ENCODE data around the gene MYL9.

DNA sequence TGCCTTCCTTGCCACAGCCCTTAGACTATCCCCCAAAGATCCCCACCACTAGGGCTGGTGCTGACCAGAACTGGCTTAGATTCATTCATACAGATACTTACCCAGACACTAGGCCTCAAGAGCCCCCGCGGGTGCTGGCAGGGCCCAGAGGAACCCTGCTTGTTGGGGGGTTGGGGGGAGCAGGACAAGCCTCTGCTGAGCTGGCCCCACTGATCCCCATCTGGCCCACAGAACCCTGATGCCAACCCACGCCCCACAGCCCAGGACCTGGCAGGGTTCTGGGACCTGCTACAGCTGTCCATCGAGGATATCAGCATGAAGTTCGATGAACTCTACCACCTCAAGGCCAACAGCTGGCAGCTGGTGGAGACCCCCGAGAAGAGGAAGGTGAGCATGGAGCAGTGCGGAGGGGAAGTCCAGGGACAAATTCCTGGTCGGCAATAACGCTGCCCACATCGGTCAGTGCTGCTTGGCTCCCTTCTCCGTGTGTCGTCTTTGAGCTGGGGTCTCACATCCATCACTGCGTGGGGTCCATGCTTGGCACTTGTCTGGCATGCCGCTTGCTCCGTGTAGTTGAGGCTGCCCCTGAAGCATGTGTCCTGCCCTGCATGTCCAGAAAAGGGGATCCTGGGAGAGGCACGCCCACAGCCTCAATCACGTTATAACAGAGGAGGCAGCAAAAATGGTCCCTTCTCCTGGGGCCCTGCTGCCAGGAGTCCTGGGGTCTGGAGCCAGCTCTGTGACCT, 15.5 kb upstream of the MYL9 start:
- TF ChIP-seq, protein P1, sequence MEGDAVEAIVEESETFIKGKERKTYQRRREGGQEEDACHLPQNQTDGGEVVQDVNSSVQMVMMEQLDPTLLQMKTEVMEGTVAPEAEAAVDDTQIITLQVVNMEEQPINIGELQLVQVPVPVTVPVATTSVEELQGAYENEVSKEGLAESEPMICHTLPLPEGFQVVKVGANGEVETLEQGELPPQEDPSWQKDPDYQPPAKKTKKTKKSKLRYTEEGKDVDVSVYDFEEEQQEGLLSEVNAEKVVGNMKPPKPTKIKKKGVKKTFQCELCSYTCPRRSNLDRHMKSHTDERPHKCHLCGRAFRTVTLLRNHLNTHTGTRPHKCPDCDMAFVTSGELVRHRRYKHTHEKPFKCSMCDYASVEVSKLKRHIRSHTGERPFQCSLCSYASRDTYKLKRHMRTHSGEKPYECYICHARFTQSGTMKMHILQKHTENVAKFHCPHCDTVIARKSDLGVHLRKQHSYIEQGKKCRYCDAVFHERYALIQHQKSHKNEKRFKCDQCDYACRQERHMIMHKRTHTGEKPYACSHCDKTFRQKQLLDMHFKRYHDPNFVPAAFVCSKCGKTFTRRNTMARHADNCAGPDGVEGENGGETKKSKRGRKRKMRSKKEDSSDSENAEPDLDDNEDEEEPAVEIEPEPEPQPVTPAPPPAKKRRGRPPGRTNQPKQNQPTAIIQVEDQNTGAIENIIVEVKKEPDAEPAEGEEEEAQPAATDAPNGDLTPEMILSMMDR (conservative IDR thresholded peaks at IDR 0.05; ENCODE audit: low read depth in 2 of 2) = no peak
- TF ChIP-seq EZH2 (IDR thresholded peaks at IDR 0.05; ENCODE audit: low read depth, unreplicated experiment) = no peak
- no peak for TF ChIP-seq STAT1 (IDR thresholded peaks at IDR 0.05; ENCODE audit: unreplicated experiment)
- no peak for TF ChIP-seq EZH2phosphoT487 (IDR thresholded peaks at IDR 0.05; ENCODE audit: unreplicated experiment)
- TF ChIP-seq JUNB (IDR thresholded peaks at IDR 0.05; ENCODE audit: unreplicated experiment) = no peak
- TF ChIP-seq POLR2AphosphoS5 (IDR thresholded peaks at IDR 0.05; ENCODE audit: low read depth) = no peak
- no peak for TF ChIP-seq ETS1 (IDR thresholded peaks at IDR 0.05)
- TF ChIP-seq REST (IDR thresholded peaks at IDR 0.05; ENCODE audit: unreplicated experiment) = no peak
- TF ChIP-seq CREB1 (CRISPR knock-in tag; IDR thresholded peaks at IDR 0.05; ENCODE audit: low read depth) = no peak

Data from GM23338 (cell line).